ENCODE data around the gene PRDM16.

GRCh38 chr1:3386205-3387002, 317.4 kb downstream of the PRDM16 start:
- TF ChIP-seq CTCF (IDR thresholded peaks at IDR 0.05) (no peak), EZH2 (IDR thresholded peaks at IDR 0.05; ENCODE audit: borderline replicate concordance, insufficient read depth, low read depth, low read length, poor library complexity, severe bottlenecking) (no peak)
